Right cardiac atrium (tissue), 5 donors: ENCODE data around the gene RNF180. TPM values are rescaled to one million over a fixed set of nuclear protein-coding genes. Genes with fewer than 3 reads are reported as not detected.

Experiments used
- ATAC-seq, 2 donors: fragments of 200-7000 bp; cut with Tn5 transposase; one replicate each; pipeline versions ENCODE4 v1.8.0 to v1.9.1; 2020; ENCODE audit warnings: moderate library complexity in 2 of 2, mild to moderate bottlenecking in 1 of 2
- DNase-seq, 3 donors: peaks; one replicate each; pipeline ENCODE4 v3.0.0-alpha.2; 2020
- H3K27ac ChIP-seq: one replicate; pipeline ENCODE4 v1.5.1; 2013; ENCODE audit warnings: mild to moderate bottlenecking, low read length, control low read depth, moderate library complexity
- H3K27me3 ChIP-seq: one replicate; pipeline ENCODE4 v1.6.1; 2013; ENCODE audit not compliant: control insufficient read depth, insufficient read depth
- H3K4me1 ChIP-seq: one replicate; pipeline ENCODE4 v1.6.1; 2013; ENCODE audit warnings: low read length; ENCODE audit not compliant: control insufficient read depth, insufficient read depth
- H3K4me3 ChIP-seq: one replicate; pipeline ENCODE4 v1.5.1; 2013; ENCODE audit warnings: low read length, control low read depth
- H3K9me3 ChIP-seq: one replicate; pipeline ENCODE4 v1.6.1; 2013; ENCODE audit warnings: low read length; ENCODE audit not compliant: control insufficient read depth
- WGBS: extraction: QIAGEN DNeasy Blood & Tissue Kit; methylation state at CpG from one replicate; pipeline ENCODE4 v1.1.7; 2013; 5-methylcytosine and 5-hydroxymethylcytosine counted together
- intact Hi-C, 4 donors: fragments of 100-400 bp; cut with DNase I; formaldehyde crosslinking; loops; one replicate each; pipeline versions ENCODE4 v1.11.0 to v1.14.0; 2022 to 2023
- polyA plus RNA-seq: library from polyadenylated mRNA; stranded (reverse); fragments of 200-250 nt; gene quantifications from one replicate; pipeline ENCODE4 v1.2.3, GENCODE V29; 2013
- total RNA-seq, 4 donors: library from RNA; stranded (reverse); fragmentation: NEBNext Ultra II Directional; extraction: Animal tissue kit (Norgen Biotek cat#: 25700); gene quantifications; one replicate each; pipeline ENCODE4 v1.2.1, GENCODE V29; 2021
- donor health status: healthy with polysubstance abuse.
- donor health status: DM: no; HTN: yes; CAD: no.
- donor health status: DM: no; HTN: no; CAD: no.
- donor health status: DM: no; HTN: yes; CAD: no; lungs with severe emphysema.
- donor health status: DM: yes; HTN: yes; CAD: no.

The RNF180 gene
- total and polyA plus RNA-seq, 5 donors = 5.3 to 27.9 (median 25.5) TPM

GRCh38 chr5:64315778-64316177 is 150.1 kb downstream of the RNF180 start:
- H3K27ac ChIP-seq = no peak overlapping the region
- H3K27me3 ChIP-seq = no peaks in the 10 kb centered on the region
- no peaks in the 10 kb centered on the region for H3K4me1 ChIP-seq
- no peaks in the 10 kb centered on the region for H3K9me3 ChIP-seq
- H3K4me3 ChIP-seq = no peak overlapping the region
- intact Hi-C loops = no loop called here
- WGBS = 63% methylated on average over 1 of the region's 1 CpG
- ATAC-seq = no peak
- peak in 2 of 3 donors; percentile 27 to 62 for DNase-seq

GRCh38 chr5:64318175-64318574 is 152.5 kb downstream of the RNF180 start:
- H3K27ac ChIP-seq = no peak overlapping the region
- no peaks in the 10 kb centered on the region for H3K4me1 ChIP-seq
- H3K27me3 ChIP-seq = no peaks in the 10 kb centered on the region
- intact Hi-C loops = no loop called here
- no peaks in the 10 kb centered on the region for H3K9me3 ChIP-seq
- ATAC-seq (no peak), DNase-seq (no peak)
- WGBS = 93% methylated on average over 1 of the region's 1 CpG
- H3K4me3 ChIP-seq = no peak overlapping the region

- H3K27me3 ChIP-seq = no peaks in the 10 kb centered on the region
- H3K4me3 ChIP-seq = no peak overlapping the region
- no peak overlapping the region for H3K27ac ChIP-seq
- H3K9me3 ChIP-seq = no peaks in the 10 kb centered on the region
- WGBS = 84% methylated on average over 1 of the region's 1 CpG
- H3K4me1 ChIP-seq = no peaks in the 10 kb centered on the region
- no peak for ATAC-seq
- intact Hi-C loops = no loop called here
- no peak for DNase-seq
Measured at GRCh38 chr5:64323591-64323990, 157.9 kb downstream of the RNF180 start.

GRCh38 chr5:64330728-64331231 is 165.1 kb downstream of the RNF180 start:
- Histone ChIP-seq H3K9me3 (no peaks in the 10 kb centered on the region), H3K4me1 (peaks cover 3% of the 10 kb centered on the region), H3K27ac (peak overlapping the region; percentile 39), H3K27me3 (no peaks in the 10 kb centered on the region), H3K4me3 (no peak overlapping the region)
- WGBS = 61% methylated on average over 6 of the region's 6 CpGs
- ATAC-seq = peak; percentile 87 to 89
- intact Hi-C loops = no loop called here
- DNase-seq = peak; percentile 38 to 79 (median 72)

- 79% methylated on average over 9 of the region's 9 CpGs for WGBS
- Histone ChIP-seq H3K4me1 (peaks cover 3% of the 10 kb centered on the region), H3K9me3 (no peaks in the 10 kb centered on the region), H3K4me3 (no peak overlapping the region), H3K27me3 (no peaks in the 10 kb centered on the region), H3K27ac (peak overlapping the region; percentile 2)
- DNase-seq = peak; percentile 55 to 80 (median 79)
- intact Hi-C loops = no loop called here
- peak; percentile 92 to 94 for ATAC-seq
Measured at GRCh38 chr5:64331597-64332277, 166.1 kb downstream of the RNF180 start.

- Histone ChIP-seq H3K4me1 (peaks cover 3% of the 10 kb centered on the region), H3K4me3 (no peak overlapping the region), H3K9me3 (no peaks in the 10 kb centered on the region), H3K27ac (no peak overlapping the region), H3K27me3 (no peaks in the 10 kb centered on the region)
- intact Hi-C loops = no loop called here
- DNase-seq (no peak), ATAC-seq (no peak)
- WGBS = 52% methylated on average over 2 of the region's 2 CpGs
Measured at GRCh38 chr5:64333886-64334285, 168.2 kb downstream of the RNF180 start.

- Histone ChIP-seq H3K27me3 (no peaks in the 10 kb centered on the region), H3K27ac (no peak overlapping the region), H3K9me3 (no peaks in the 10 kb centered on the region), H3K4me3 (no peak overlapping the region), H3K4me1 (no peaks in the 10 kb centered on the region)
- intact Hi-C loops = no loop called here
- WGBS = 69% methylated on average over 1 of the region's 1 CpG
- no peak for ATAC-seq
- no peak for DNase-seq
Measured at GRCh38 chr5:64339769-64340168, 174.1 kb downstream of the RNF180 start.

- H3K27ac ChIP-seq = no peak overlapping the region
- H3K4me3 ChIP-seq = no peak overlapping the region
- no peaks in the 10 kb centered on the region for H3K4me1 ChIP-seq
- intact Hi-C loops = no loop called here
- DNase-seq = no peak
- ATAC-seq = no peak
- no peaks in the 10 kb centered on the region for H3K27me3 ChIP-seq
- no peaks in the 10 kb centered on the region for H3K9me3 ChIP-seq
- 74% methylated on average over 1 of the region's 1 CpG for WGBS
Measured at GRCh38 chr5:64340293-64340692, 174.7 kb downstream of the RNF180 start.

- DNase-seq (no peak), ATAC-seq (no peak)
- intact Hi-C loops = no loop called here
- 100% methylated on average over 1 of the region's 1 CpG for WGBS
- no peaks in the 10 kb centered on the region for H3K4me1 ChIP-seq
- H3K4me3 ChIP-seq = no peak overlapping the region
- no peaks in the 10 kb centered on the region for H3K9me3 ChIP-seq
- no peak overlapping the region for H3K27ac ChIP-seq
- no peaks in the 10 kb centered on the region for H3K27me3 ChIP-seq
Measured at GRCh38 chr5:64341340-64341739, 175.7 kb downstream of the RNF180 start.

- Histone ChIP-seq H3K27me3 (no peaks in the 10 kb centered on the region), H3K27ac (no peak overlapping the region), H3K9me3 (no peaks in the 10 kb centered on the region), H3K4me1 (peaks cover 2% of the 10 kb centered on the region), H3K4me3 (no peak overlapping the region)
- 91% methylated on average over 1 of the region's 1 CpG for WGBS
- DNase-seq = no peak
- intact Hi-C loops = no loop called here
- no peak for ATAC-seq
Measured at GRCh38 chr5:64344501-64344900, 178.9 kb downstream of the RNF180 start.

GRCh38 chr5:64347309-64347708 is 181.7 kb downstream of the RNF180 start:
- no peaks in the 10 kb centered on the region for H3K27me3 ChIP-seq
- H3K27ac ChIP-seq = no peak overlapping the region
- peaks cover 2% of the 10 kb centered on the region for H3K4me1 ChIP-seq
- DNase-seq (no peak), ATAC-seq (no peak)
- H3K4me3 ChIP-seq = no peak overlapping the region
- no peaks in the 10 kb centered on the region for H3K9me3 ChIP-seq
- intact Hi-C loops = no loop called here

- intact Hi-C loops = no loop called here
- Histone ChIP-seq H3K27ac (no peak overlapping the region), H3K27me3 (no peaks in the 10 kb centered on the region), H3K9me3 (no peaks in the 10 kb centered on the region), H3K4me1 (no peaks in the 10 kb centered on the region), H3K4me3 (no peak overlapping the region)
- DNase-seq (no peak), ATAC-seq (no peak)
- WGBS = 51% methylated on average over 3 of the region's 3 CpGs
Measured at GRCh38 chr5:64364426-64364825, 198.8 kb downstream of the RNF180 start.
